ENCODE results near the gene SRCAP. TPM values are rescaled to one million over a fixed set of nuclear protein-coding genes. Genes with fewer than 3 reads are reported as not detected.

SRCAP gene
- total RNA-seq, 1 donor from 2014 or later, result 28.5 TPM

DNA sequence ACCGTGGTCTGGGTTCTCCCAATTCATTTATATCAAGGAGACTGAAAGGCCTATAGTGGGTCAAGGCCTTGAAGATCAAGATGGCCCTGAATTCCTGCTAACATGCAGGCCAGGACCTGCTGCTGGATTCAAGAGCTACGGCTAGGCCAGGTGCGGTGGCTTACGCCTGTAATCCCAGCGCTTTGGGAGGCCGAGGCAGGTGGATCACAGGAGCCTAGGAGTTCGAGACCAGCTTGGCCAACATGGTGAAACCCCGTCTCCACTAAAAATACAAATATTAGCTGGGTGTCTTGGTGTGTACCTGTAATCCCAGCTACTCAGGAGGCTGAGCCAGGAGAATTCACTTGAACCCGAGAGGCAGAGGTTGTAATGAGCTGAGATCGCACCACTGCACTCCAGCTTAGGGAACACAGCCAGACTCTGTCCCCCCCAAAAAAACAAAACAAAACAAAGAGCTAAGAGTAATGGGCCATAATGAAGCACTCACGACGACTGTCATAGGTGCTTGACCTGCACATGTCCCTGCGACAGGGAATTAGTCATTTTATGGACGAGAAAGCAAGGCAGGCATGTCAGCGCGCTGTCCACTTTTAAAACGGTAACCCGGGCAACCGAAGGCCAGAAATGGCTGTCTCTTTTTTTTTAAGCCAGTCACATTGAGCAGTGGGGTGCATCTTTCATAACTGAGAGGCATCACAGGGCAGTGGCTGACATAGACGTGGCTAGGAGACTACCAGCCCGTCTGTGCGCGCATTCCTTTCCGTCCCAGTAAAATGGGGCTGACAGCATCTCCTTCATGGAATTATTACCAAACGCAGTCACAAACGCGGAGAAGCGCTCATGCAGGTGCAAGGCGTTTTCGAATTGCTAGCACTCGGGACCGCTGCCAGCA lies 41.8 kb upstream of the SRCAP start:
- intact Hi-C loops (cut with DNase I), result loop anchor here (5.0 kb wide), 1 partner anchor 85 kb away; the partner anchor contains the start of gene ZNF688
- peak overlapping the region; percentile 39 to 83 for H3K4me3 ChIP-seq
- H3K4me1 ChIP-seq, result peaks cover 43% of the 10 kb centered on the region
- no peak for TF ChIP-seq POLR2A (IDR thresholded peaks at IDR 0.05)
- TF ChIP-seq POLR2AphosphoS5 (IDR thresholded peaks at IDR 0.05; ENCODE audit: insufficient read depth in 1 of 2, low read depth in 1 of 2), result no peak
- TF ChIP-seq, protein P1, sequence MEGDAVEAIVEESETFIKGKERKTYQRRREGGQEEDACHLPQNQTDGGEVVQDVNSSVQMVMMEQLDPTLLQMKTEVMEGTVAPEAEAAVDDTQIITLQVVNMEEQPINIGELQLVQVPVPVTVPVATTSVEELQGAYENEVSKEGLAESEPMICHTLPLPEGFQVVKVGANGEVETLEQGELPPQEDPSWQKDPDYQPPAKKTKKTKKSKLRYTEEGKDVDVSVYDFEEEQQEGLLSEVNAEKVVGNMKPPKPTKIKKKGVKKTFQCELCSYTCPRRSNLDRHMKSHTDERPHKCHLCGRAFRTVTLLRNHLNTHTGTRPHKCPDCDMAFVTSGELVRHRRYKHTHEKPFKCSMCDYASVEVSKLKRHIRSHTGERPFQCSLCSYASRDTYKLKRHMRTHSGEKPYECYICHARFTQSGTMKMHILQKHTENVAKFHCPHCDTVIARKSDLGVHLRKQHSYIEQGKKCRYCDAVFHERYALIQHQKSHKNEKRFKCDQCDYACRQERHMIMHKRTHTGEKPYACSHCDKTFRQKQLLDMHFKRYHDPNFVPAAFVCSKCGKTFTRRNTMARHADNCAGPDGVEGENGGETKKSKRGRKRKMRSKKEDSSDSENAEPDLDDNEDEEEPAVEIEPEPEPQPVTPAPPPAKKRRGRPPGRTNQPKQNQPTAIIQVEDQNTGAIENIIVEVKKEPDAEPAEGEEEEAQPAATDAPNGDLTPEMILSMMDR (IDR thresholded peaks at IDR 0.05), result no peak
- peaks cover 0 to 53% of the 10 kb centered on the region in 2 donors for H3K36me3 ChIP-seq
- H3K27me3 ChIP-seq, result no peaks in the 10 kb centered on the region
- DNase-seq (ENCODE audit: extremely low spot score in 2 of 2), result no peak
- peak overlapping the region; percentile 68 for H3K27ac ChIP-seq
- no peaks in the 10 kb centered on the region for H3K9me3 ChIP-seq

DNA sequence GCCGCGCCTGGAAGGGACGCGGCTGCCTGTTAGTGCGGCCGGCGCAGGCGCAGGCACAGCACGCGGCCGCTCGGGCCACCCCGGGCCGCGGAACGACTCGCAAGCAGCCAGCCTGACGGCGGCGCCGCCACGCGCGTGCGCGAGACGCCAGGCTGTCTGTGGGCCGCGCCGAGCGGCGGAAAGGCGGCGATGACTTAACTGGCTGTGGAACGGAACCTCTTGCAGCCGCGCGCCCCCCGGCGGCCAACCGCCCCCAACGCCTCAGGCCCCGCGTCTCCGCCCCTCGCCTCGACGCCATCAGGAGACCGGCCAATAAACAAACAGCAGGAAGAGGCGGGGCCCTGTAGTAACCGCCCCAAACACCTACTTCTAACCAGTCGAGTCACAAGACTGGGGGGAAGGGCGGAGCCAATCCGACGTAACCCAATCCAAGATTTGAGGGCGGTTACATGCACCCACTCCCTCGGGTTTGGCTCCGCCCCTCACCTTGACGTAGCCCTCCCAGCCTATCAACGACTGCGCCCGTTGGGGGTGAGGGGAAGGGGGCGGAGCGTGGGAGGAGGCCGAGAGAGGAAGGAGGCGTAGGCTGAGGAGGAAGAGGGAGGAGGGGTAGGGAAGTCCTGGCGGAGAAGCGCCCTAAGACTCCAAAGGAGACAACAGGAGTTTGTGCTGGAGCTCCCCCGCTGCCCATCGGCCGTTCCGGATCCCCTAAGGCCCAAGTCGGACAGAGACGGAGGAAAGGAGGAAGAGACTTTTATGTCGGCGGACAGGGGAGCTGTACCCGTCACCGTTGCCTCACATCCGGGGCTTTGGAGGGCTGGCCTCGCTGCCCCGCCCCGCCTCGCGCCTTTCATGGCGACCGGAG lies 40.9 kb upstream of the SRCAP start, which contains the start of gene FBRS:
Gene FBRS (plus strand): TSS at position 566 of the 865 bp plus-strand sequence. CDS start 1,088 bp downstream, outside the sequence.
- Histone ChIP-seq H3K9me3 (no peaks in the 10 kb centered on the region), H3K36me3 (peaks cover 0 to 55% of the 10 kb centered on the region in 2 donors), H3K27me3 (no peaks in the 10 kb centered on the region), H3K4me1 (peaks cover 44% of the 10 kb centered on the region), H3K27ac (peak within 1 kb of the TSS; percentile 99), H3K4me3 (peak within 1 kb of the TSS; percentile 83 to 88)
- TF ChIP-seq POLR2A (IDR thresholded peaks at IDR 0.05) (peak in 1 of 2 donors; percentile 92), POLR2AphosphoS5 (IDR thresholded peaks at IDR 0.05; ENCODE audit: insufficient read depth in 1 of 2, low read depth in 1 of 2) (peak; percentile 91 to 99)
- TF ChIP-seq, protein P1 (IDR thresholded peaks at IDR 0.05), result peak; percentile 43 to 69 (median 52)
- peak; percentile 100 for DNase-seq (ENCODE audit: extremely low spot score in 2 of 2)
- intact Hi-C loops (cut with DNase I), result loop anchor here (2.0 to 5.0 kb wide), 2 partner anchors 41 to 86 kb away; partner anchors contain the start of genes SRCAP and ZNF688

GRCh38 chr16:30658731-30659506 lies 40.1 kb upstream of the SRCAP start:
- H3K36me3 ChIP-seq, result peaks cover 0 to 55% of the 10 kb centered on the region in 2 donors
- DNase-seq (ENCODE audit: extremely low spot score in 2 of 2), result peak in 1 of 2 donors; percentile 98

More at GRCh38 chr16:30658731-30659506, 40.1 kb upstream of the SRCAP start:
- TF ChIP-seq POLR2AphosphoS5 (IDR thresholded peaks at IDR 0.05; ENCODE audit: insufficient read depth in 1 of 2, low read depth in 1 of 2) (peak; percentile 5 to 84), POLR2A (IDR thresholded peaks at IDR 0.05) (no peak)
- TF ChIP-seq, protein P1 (IDR thresholded peaks at IDR 0.05), result peak in 1 of 3 experiments; percentile 7
- Histone ChIP-seq H3K4me1 (peaks cover 52% of the 10 kb centered on the region), H3K27me3 (no peaks in the 10 kb centered on the region), H3K9me3 (no peaks in the 10 kb centered on the region), H3K27ac (peak overlapping the region; percentile 99), H3K4me3 (peak overlapping the region; percentile 83 to 88)
- intact Hi-C loops (cut with DNase I), result loop anchor here (2.0 to 5.0 kb wide), 2 partner anchors 40 to 87 kb away; partner anchors contain the start of genes SRCAP and ZNF688
